ENCODE measurements around the gene TMEM54. TPM values are rescaled to one million over a fixed set of nuclear protein-coding genes. Genes with fewer than 3 reads are reported as not detected.

The TMEM54 gene
- total RNA-seq, 2 donors from 2014 or later, result 11.4 to 11.5 TPM

- ATAC-seq (no peak), DNase-seq (no peak)
- intact Hi-C loops (cut with DNase I), result no loop called here
These were observed 13.6 kb downstream of the TMEM54 start for GRCh38 chr1:32887623-32888022.

DNA sequence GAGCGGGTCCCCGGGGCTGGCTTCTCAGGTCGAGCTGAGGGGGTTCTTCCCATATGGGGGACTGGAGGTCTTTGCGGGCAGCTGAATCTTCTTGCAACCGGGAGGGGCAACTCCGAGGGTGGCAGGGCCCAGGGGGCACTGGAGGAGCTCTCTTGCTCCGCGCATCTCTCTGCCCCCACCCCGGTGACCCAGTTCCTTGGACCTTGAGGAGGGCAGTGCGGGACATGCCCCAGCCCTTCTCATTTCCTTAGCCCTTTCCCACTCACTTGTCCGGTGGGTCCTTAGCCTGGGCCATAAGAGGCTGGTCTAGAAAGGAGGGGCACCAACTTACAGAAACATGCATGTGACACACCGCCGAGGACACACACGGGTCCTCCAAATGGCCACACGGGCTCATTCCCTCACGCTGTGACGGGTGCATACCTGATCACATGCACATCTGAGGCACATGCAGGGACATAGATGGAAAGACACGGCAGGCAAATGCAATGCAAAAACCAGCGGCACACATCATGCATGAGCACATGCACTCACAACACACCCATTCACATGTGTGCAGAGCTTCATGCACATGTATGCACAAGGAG, 14.3 kb downstream of the TMEM54 start:
- no peak for ATAC-seq
- DNase-seq, result no peak
- intact Hi-C loops (cut with DNase I), result no loop called here

GRCh38 chr1:32886004-32886827, 15.0 kb downstream of the TMEM54 start, which contains the start of gene HPCA:
HPCA (plus strand) TSS chr1:32886491; CDS start chr1:32888899, 2,408 bp downstream.
- intact Hi-C loops (cut with DNase I), result no loop called here
- ATAC-seq (peak; percentile 75 to 88), DNase-seq (peak; percentile 62)

DNA sequence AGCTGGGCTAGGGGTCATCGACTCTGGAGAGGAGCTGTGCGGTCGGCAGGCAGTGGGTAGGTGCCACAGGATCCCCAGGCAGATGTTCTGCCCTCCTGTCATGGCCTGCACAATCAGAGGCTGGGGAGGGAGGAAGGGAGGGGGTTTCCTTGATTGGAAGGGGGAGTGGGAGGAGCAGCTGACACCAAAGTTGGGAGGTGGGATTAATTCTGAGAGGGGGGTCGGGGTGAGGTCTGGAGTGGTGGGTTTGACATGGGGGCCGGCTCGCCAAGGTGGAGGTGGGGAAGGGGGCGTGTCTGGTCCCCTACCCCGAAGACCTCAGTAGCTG, 15.5 kb downstream of the TMEM54 start:
- intact Hi-C loops (cut with DNase I), result no loop called here
- ATAC-seq (no peak), DNase-seq (no peak)

- DNase-seq (no peak), ATAC-seq (no peak)
- intact Hi-C loops (cut with DNase I), result no loop called here
These were observed 16.5 kb downstream of the TMEM54 start for GRCh38 chr1:32884726-32885125.

DNA sequence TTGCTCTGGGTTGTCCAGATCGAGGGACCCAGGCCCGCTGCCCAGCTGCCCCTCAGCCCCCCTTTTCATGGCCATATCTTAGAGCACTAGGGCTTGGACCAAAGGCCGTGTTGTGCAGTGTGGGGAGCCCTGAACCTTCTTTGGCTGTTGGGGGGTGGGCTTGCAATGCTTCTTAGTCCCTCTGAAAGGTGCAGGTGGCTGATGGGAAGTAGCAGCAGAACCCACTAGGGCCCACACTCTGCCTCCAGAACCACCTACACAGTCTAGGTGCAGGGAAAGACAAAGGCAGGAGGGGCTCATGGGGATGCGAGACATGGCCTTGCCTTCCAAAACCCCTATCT, 17.2 kb downstream of the TMEM54 start:
- intact Hi-C loops (cut with DNase I), result no loop called here
- no peak for DNase-seq
- no peak for ATAC-seq

- no peak for DNase-seq
- intact Hi-C loops (cut with DNase I), result no loop called here
- ATAC-seq, result no peak
These were observed 17.7 kb downstream of the TMEM54 start for GRCh38 chr1:32883338-32884031.

- intact Hi-C loops (cut with DNase I), result no loop called here
- peak; percentile 58 for DNase-seq
- ATAC-seq, result peak; percentile 62 to 67
These were observed 19.0 kb downstream of the TMEM54 start for GRCh38 chr1:32881871-32882850.

DNA sequence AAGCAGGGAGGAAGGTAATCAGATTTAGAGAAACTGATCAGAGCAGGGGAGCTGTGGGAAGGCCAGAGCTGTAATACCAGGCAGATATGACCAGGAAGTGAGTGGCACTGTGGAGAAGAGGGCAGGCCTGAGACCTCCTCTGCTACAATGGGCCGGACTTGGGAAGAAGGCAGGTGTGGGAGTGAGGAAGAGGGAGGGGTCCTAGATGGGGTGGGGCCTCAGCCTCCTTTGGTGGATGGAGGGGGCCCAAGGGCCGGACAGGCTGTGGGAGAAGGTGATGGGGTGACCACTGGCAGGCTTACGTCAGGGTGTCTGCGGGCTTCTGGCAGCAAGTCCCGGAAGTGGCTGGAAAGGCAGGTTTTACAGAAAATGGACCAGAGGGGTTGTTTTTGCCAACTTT, 19.9 kb downstream of the TMEM54 start:
- intact Hi-C loops (cut with DNase I), result no loop called here
- ATAC-seq (no peak), DNase-seq (no peak)

GRCh38 chr1:32878637-32879041, 22.6 kb downstream of the TMEM54 start:
- ATAC-seq (no peak), DNase-seq (no peak)
- intact Hi-C loops (cut with DNase I), result loop anchor here in 1 of 2 donors (10.0 kb wide), 1 partner anchor 206 kb away; the partner anchor contains the start of gene AZIN2

DNA sequence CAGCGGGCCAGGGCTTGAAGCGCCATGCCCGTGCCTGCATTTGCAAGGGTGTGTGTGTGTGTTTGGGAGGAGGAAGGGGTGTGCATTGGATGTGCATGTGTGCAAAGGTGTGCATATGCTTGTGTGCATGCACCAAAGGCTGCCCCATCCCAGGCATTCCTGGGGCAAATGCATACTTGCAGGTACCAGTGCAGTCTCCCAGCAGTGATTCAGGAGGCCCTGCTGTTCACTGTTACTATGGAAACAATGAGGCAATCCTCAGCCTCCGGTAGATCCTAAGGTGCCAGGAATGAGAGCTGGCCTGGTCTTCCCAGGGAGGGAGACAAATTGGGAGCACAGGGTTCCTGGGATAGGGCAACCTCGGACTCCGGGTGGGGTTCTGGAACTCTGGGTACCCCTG, 23.0 kb downstream of the TMEM54 start:
- intact Hi-C loops (cut with DNase I), result loop anchor here in 1 of 2 donors (10.0 kb wide), 1 partner anchor 207 kb away; the partner anchor contains the start of gene AZIN2
- ATAC-seq (no peak), DNase-seq (no peak)

DNA sequence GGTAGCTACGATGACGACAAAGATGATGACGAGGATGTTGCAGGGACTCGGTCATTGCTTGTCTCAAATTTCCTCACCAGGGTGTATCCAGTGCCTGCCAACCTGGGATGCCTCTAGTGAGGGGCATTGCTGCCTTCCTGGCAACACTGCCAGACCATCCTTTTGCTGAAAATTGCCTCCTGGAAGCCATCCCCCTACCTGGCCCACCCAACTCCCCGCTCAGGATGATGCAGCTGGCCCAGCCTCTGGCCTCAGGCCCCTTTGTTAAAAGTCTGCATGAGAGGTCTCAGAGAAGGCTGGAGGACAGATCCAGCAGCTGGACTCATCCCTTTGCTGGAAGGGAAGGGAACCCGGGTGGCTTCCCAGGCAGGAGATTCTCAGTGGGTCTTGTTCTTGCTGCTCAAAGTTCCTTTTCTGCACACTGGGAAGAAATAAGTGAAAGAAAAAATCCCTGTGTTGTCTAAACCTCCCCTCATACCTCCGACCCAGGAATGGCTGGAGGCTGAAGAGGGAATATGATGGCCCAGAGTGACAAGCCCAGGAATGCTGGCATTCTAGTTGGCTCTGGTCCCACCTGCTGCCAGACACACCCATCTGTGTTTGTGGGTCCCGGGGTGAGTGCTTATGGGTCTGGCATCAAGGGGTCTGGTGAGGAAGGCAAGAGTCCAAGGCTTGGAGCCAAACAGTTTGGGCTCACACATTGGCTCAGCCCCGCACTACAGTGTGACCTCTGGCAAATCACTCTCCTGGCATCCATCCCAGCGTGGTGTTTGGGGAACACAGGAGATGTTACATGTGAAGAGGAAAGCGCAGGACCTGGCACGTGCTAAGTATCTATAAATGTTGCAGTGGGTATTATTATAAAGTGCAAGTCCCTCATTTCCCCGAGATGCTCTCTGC, 23.7 kb downstream of the TMEM54 start:
- ATAC-seq, result peak; percentile 47 to 78
- DNase-seq, result peak; percentile 77
- intact Hi-C loops (cut with DNase I), result loop anchor here in 1 of 2 donors (10.0 kb wide), 1 partner anchor 207 kb away; the partner anchor contains the start of gene AZIN2

- intact Hi-C loops (cut with DNase I), result loop anchor here in 1 of 2 donors (10.0 kb wide), 1 partner anchor 208 kb away; the partner anchor contains the start of gene AZIN2
- peak; percentile 38 to 63 for ATAC-seq
These were observed 24.6 kb downstream of the TMEM54 start for GRCh38 chr1:32876341-32877210.

DNA sequence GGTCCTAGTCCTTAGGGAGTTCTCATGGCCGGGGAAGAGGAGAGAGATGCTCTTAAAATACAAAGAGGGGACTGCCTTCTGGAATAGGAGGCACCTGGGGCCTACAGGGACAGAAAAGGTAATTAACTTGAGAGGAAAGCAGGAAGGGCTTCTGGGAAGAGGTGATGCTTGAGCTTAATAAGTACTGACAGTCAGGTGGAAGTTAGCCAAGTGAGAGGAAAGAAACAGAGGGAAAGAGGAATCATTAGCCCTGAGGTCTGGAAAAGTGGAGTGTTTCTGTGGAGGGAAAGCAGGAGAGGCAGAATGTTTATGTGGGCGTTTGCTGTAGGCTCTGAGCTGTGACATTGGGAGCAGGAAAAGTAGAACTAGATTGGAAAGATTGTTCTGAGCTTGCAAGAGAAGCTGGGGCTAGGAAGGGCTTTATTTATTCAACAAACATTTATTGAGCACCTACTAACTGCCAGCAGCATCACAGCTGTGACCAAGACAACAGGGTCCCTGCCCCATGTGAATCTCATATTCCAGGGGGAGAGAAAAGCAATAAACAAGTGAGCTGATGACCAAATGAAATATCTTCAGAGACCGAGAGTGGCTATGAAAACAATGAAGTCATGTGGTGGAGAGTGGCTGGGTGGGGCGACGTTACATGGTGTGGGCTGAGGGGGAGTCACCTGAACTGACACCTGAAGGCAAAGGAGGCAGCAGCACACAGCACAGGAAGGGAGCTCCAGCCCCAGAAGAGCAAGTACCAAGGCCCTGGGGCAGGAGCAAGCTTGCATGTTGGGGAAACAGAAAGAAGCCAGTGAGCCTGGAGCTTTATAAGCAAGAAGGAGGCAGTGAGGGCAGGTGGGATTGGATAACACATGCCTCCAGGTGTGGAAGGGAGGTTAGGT, 26.1 kb downstream of the TMEM54 start:
- no peak for ATAC-seq
- DNase-seq, result no peak
- intact Hi-C loops (cut with DNase I), result loop anchor here in 1 of 2 donors (10.0 kb wide), 1 partner anchor 210 kb away; the partner anchor contains the start of gene AZIN2

More at GRCh38 chr1:32876341-32877210, 24.6 kb downstream of the TMEM54 start:
- DNase-seq, result peak; percentile 60

DNA sequence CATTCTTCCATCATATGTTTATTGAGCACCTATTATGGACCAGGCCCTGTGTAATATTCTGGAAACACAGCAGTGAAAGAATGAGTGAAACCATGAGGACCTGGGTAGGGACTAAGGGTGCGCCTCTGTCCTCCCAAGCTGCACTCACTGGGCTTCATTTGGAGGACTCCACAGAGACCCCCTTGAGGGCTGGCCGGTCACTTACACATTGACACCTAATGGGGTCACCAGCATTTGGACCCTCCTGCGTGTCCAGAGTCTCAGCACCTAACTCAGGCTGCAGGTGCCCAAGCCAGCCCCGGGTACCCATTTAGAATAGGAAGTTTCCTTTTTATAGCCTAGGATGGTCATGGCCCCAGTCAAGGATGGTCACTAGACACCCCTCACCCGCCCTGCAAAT, 27.7 kb downstream of the TMEM54 start:
- no peak for DNase-seq
- ATAC-seq, result no peak
- intact Hi-C loops (cut with DNase I), result loop anchor here in 1 of 2 donors (10.0 kb wide), 1 partner anchor 211 kb away; the partner anchor contains the start of gene AZIN2

DNA sequence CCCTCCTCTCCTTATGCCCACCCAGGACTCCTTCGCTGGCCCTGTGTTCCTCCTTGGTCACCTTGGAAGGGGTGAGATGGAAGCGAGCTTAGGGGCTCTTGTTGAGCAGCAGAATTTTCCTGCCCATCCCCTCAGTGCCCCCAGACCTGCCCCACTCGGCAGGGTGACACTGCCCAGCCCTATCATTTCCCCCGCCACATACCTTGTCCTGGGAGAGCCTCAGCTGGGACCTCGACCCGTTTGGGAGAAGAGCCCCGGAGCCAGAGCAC, 29.1 kb downstream of the TMEM54 start:
- no peak for DNase-seq
- intact Hi-C loops (cut with DNase I), result loop anchor here in 1 of 2 donors (10.0 kb wide), 1 partner anchor 213 kb away; the partner anchor contains the start of gene AZIN2
- ATAC-seq, result no peak

All from left cardiac atrium (tissue), 4 donors.